ENCODE data around the gene SH3RF1.
A peak's percentile ranks its signal among the peaks of the same experiment; 100 is the strongest.

SH3RF1 gene

DNA sequence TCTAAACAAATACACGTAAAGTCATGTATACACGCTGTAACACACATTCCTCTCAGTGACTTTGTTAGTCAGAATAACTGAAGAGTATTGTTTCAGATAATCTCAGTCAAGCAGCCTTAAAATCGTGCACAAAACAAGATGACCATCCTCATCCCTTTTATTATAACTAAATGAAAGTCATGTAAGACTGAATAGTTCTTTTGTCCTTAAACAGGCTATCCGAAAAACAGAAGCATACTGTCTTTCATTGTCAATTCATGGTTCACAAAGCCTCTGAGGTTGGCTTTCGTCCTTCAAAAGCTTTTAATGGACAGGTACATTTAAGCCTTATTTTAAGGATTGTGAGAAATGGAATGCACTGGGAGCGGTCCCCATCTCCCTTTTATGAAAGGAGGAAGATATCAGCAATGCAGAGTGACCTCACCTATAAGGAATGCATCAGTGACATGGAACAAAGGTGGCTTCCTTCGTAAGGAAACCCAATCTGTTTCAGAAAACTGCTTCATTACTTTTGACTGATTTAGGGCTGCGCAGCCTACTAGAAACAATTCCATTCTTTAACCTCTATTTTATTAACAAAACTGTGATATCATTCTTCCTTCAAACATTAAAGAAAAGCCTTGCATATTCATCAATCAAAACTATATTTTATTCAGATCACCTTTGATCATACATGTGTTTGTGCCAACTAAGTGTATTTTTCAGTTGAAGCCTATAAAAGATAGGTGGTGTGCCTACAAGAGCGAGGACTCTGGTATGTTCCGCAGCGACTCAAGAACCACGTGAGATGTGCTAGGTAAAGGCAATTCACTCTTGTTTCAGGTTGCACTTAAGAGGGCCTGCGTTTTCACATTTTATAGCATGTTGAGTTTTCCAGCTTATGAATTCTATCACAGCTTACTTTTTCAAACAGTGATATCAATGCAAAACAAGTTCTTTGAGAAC lies 19.2 kb downstream of the SH3RF1 start:
- DNase-seq: no peak

DNA sequence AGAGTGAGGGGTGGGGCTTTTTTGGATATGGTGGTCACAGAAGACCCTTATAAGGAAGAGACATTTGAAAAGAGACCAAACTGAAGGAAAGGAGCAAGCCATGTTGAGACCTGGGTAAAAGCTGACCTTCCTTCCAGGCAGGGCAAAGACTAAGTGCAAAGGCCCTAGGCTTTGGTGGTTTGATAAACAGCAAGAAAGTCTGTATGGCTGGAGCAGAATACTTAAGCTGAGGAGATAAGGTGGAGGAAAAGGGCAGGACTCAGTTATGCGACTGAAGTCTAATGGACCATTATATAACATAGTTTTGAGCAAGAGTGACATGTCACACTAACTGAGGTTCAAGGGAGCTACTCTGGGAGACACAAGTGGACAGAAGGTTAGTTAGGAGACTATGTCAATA lies 20.0 kb downstream of the SH3RF1 start:
- no peak for DNase-seq

DNA sequence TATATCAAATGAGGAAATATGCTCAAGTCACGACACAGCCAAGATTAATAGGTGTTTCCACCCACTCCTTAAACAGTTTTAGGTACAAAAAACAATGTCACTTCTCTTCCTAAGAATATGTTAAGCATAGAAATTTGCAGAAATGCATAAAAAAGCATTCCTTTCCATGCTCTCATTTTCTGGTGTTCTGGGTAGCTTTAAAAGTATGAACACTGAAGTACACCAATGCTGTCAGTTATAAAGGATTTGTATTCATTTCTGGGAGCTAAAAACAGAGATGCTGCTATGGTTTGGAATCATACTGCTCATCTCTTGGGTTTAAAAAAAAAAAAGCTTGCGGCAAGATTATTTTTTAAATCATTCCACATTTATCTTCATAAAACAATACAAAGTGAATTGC lies 20.8 kb downstream of the SH3RF1 start:
- no peak for DNase-seq

DNA sequence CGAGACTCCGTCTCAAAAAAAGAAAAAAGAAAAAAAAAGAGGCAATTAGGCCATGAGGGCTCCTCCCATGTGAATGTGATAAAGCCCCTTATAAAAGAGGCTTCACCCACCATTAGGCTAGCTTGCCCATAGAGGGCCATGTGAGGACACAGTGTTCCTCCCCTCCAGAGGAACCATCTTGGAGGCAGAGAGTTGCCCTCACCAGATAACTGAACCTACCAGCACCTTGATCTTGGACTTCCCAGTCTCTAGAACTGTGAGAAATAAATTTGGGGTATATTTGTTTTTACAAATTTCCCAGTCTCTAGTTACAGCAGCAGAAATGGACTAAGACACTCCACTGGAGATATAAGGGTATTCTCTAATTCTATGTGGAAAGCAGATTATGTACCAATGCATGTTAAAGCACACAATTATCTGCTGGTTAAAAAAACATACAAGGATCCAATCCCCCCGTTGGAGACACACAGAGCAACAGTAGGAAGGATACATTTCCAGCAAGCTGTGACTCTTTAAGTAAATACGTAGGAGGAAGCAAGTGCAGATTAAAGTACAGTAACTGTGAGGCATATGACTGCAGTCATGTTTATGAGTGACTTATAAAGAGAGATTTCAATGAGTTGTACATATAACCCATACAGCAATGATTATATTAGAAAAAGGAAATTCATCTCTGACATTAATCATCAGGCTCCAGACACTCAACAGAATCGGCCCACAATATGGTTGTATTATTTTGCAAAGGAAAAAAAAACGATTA lies 21.4 kb downstream of the SH3RF1 start:
- peak in 2 of 3 donors; percentile 45 to 52 for DNase-seq

DNA sequence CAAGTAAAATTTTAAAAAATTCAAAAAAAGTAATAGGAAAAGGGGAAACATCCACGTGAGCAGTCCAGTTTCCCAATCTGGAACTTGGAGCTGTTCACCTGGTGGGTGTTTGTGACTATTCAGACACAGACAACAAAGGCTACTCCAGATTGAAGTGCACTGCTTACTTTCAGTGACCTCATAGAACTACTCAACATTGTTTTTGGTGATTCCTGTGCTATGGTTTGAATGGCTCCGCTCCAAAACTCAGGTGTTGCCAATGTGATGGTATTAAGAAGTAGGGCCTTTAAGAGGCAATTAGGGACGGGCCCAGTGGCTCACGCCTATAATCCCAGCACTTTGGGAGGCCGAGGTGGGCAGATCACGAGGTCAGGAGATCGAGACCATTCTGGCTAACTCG lies 22.1 kb downstream of the SH3RF1 start:
- no peak for DNase-seq

DNA sequence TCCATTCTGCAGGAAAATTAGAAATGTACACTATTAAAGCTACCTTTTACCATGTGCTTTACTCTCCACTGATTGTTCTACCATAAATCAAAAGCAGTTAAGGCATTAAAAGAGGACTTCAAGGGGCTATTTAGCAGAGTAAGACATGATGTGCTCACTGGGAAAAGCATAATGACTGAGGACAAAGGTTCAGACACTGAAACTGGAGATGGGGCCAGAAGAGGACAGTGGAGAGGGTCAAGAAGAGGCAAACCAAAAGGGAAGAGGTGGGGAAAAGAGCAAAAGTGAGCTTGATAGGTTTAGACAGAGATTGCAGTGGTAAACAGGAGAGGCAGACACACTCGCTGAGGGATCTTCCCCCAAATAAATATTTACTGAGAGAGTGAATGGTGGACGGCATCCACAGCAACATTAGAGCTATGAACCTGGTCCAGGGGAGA lies 23.8 kb downstream of the SH3RF1 start:
- no peak for DNase-seq

DNA sequence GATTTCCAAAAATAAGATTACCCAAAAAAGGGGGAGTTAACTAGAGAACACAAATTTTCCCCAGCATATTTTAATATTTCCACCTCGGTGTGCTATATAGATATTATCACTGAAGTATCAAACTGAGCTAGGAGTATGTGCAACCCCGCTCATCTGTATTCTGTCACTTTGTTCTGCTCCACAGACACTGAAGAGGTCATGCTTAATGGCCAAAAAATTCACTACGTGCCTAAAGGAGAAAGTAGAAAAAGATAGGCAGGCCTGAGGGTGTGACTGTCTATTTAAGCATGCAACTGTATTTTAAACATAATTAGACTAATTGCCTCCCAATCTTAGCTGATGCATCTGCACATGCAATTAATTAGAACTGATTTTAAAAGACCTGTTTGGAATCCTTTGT lies 24.5 kb downstream of the SH3RF1 start:
- no peak for DNase-seq

DNA sequence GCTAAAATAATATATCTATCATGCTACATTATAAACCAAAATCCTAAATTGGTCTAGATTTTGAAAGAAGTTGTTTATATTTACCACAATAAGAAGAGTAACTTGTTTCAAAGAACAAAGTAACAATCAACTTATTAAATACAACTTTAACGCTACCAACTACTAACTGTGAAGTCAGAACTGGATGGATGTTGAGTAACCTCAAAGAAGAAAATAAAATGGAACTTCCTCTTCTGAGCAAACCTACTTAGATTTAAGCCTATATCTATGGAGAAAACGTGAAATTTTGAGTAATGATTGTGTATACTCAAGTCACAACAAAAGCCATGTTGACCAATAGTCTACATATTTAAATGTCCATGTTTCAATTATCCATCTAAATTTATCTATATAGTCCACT lies 25.7 kb downstream of the SH3RF1 start:
- DNase-seq: peak in 2 of 3 donors; percentile 58 to 60

DNA sequence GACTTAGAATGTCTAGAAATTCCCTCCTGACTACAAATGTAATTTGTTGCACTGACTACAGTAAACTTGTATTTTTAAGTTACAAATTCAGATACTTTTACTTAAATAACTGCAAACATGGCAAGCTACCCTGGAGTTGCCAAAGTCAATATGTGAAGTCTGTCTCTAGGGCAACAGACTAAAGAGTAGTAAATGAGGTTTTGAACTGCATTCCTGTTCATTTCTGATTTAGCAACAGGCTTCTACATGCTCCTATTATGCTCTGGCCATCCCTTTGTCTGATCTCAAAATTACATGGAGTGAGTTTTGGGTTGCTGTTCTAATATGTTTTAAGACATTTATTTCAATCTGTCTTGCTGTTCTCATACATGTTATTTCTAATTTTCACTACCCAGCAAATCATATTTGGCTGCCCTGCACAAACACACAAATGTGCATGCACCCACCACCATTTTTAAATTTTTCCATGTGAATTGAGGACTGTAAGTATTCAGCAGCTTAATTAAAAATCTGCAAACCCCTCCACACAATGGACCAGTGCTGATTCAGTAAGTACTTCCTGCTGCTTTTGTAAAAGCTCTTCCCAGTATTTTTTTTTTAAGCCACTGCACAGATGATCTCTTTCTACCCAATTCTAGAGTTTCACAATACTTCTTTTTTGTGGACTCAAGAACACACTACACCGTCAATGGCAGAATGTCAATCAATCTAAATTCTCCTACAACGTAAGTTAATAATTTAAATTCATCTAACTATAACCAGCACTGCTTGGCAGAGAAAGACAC lies 26.7 kb downstream of the SH3RF1 start:
- DNase-seq: no peak

DNA sequence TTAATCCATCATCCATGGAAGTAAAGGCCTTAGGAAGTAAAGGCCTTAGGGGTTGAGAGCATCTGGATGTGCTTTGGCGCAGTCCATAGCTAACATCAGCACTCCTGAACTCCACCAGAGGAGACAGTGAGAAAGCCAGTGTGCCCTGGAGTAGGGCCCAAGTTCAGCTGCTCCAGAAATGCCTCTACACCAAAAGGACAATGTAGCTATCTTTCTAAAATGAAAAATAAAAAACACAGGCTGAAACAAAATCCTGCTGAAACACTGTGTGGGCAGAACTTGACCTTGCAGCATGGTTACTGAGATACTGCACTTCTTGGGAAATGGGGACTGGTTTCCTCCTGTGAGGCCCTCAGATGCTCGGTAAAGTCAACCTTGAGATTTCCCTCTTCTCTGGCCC lies 29.3 kb downstream of the SH3RF1 start:
- no peak for DNase-seq

DNA sequence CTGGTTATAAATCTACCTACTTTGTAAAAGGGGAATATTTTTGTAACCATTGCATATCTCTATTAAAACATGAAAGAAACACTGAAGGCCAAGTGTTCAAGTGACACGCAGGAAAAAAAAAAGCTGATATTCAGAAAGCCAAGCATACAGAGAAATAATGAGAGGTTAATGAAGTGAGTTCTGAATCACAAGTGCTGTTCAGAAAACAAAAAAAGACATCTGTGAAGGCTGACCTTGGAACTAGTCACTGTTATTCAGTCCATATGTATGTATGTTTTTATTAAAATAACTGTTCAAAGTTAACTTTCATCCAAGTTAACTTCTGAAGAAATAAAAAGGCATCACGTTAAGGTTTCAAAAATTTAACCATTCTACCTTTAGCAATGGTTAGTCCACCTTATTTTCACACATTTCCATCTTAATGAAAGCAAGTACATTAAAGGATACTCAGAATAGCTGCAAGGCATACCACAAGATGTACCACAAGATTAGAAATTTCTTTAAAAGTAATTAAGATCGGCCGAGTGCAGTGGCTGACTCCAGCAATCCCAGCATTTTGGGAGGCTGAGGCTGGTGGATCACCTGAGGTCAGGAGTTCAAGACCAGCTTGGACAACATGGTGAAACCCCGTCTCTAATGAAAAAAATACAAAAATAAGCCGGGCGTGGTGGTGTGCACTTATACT lies 31.4 kb downstream of the SH3RF1 start:
- no peak for DNase-seq

DNA sequence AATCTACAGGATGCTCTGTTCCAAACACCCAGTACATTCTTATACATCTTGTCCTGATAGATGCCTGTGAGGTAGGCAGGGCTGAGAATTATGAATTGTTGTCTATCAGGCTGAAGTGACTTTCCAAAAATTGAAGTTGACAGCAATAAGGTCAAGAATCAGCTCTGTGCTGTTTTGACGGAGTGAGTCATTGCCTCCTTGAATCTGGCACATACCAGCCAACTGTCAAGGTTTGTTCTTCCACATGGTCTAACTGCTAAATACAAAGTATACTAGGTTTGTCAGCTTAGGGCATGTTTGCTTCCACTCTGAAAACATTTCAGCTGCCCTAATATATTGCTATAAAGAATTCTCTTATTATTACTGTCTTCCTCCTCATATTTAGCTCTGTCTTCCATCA lies 32.3 kb downstream of the SH3RF1 start:
- no peak for DNase-seq

DNA sequence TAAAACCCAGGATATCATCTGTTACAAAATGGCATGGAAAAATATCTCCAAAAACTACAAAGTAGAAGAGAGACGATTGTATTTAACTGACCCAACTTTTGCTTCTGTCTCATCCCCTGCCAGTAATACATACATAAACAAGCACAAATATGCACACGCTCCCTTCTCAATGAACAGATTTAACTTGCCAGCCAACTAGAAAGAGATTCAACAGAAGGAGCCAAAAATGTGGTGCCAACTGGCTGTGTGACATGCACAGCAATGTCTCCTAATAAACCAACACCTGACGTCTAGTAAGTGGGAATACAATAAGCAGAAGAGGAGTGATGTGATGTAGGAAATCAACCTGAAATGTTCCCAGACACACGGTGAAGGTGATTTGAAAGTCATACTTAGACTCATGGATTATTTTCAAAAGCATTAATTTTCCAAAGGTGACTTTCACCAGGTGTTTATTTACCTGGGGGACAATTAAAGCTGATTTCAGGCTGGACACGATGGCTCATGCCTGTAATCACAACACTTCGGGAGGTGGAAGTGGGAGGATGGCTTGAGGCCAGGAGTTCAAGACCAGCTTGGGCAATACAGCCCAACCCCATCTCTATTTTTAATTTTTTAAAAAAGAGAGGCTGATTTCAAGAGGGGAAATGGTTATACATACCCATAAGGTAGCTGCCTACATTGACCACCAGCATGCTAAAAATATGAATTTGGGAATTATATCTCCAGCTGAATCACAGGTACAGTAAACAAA lies 33.7 kb downstream of the SH3RF1 start:
- DNase-seq: no peak

DNA sequence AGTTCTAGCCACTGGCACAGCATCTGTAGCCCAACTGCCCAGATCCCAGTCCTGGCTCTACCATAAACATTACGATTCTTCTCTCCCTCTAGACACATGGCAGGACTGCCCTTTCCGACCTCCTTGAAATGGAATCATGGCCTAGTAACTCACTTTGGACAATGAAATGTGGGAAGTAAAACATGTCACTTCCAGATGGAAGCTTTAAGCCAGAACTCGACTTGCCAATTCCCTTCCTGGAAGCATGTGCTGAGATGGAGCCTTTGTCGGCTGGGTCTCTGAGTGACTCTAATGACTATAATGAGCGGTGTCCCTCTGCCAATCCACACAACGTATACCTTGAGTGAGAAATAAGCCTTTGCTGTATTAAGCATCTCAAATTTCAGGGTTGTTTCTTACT lies 34.7 kb downstream of the SH3RF1 start:
- no peak for DNase-seq

DNA sequence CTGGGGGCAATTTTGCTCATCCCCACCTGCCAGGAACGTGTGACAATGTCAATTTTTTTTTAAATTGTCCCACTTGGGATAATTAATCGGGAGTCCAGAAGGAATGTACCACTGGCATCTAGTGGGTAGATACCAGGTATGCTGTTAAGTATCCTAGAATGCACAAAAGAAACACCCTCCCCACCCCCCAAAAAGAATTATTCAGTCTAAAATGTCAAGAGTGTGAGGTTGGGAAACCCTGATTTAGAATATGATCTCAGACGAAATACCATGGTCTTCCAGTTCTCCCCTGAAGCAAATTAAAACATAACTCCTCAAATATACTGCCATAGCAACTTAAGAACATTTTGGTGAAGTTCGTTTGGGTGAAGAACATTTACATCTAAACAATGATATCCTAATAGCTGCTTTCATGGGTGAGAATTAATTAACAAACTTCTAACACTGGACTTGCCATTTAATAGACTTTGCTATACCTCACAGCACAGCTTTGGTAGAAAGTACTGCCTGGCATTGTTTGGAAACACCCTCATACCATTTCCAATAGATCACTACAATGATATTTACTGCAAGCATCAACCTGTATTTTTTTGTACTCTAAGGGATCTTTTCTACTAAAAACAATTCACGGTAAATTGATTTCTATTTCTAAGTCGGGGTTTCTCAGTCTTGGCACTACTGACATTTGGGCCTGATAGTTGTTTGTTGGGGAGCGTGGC lies 36.5 kb downstream of the SH3RF1 start:
- no peak for DNase-seq

DNA sequence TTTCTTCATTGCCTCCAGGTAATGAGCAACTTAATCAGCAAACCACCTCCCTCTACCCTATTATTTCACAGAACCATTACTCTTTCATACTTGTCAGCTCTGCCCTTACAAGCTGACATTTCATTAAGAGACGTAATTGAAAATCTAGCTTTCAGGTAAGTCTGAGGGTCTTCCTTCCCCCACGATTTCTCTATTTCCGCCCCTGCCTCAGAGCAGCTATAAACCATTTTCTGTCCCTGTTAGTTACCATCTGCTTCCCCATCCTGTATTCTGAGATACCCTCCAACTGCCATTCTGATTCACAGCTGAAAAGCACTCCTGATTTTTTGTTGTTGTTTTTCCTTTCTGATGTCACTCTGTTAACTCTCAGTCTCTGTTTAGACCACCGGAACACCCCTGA lies 37.1 kb downstream of the SH3RF1 start:
- no peak for DNase-seq

DNA sequence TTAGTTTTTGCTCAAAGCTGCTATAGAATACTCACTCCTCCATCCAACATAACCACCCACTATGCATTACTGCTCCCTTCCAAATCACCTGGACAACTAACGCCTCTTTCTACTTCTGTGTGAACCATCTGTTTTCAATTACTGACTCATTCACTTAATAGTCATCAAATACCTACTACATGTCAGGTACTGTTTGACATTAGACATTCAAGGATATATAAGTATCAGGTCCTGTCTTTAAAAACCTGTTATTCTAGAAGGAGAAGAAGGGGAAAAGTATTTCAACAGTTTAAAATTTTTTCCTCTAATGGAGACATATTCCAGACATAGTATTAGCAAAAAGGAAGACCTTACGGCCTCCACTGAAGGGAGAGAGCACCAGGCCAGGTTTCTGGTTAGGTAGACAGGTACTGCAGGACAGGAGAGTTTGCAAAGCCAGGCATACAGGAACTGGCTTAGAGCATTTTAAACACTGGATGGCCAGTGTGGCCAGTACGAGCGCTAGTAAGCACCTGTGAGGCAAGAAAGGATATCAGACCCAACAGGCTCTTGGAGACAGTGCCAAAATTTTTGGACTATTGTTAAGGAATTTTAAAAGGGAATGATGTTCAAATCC lies 39.0 kb downstream of the SH3RF1 start:
- no peak for DNase-seq

DNA sequence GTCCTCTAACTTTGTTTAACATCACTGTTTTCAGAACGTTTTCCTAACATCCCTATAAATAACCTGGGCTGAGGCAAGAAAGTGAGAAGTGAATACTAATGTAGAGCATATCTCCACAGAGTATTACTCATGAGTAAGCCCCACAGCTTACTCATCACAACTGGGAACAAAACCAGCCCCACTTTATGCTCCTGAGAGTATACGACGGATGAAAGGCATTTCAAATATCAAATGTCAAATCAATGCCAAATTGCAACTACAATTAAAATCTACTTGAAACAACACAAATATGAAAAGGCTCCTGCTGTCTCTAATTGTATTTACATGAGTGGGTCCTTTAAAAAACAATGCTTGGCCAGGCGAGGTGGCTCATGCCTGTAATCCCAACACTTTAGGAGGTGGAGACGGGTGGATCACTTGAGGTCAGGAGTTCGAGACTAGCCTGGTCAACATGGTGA lies 41.2 kb downstream of the SH3RF1 start:
- DNase-seq: peak; percentile 59 to 85 (median 80)

DNA sequence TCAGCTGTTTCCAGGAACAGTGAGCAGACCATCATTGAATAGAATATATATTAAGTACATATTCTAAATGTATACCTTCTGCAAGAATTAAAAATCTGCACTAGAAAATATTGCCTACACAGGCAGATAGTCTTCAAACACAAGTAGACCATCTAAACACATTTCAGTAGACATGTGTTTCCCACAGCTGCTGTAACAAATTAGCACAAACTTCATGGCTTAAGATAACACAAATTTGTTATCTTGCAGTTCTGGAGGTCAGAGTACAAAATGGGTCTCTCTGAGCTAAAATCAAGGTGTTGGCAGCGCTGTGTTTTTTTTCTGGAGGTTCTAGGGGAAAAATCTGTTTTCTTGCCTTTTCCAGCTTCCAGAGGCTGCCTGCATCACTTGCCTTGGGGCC lies 42.7 kb downstream of the SH3RF1 start:
- no peak for DNase-seq

DNA sequence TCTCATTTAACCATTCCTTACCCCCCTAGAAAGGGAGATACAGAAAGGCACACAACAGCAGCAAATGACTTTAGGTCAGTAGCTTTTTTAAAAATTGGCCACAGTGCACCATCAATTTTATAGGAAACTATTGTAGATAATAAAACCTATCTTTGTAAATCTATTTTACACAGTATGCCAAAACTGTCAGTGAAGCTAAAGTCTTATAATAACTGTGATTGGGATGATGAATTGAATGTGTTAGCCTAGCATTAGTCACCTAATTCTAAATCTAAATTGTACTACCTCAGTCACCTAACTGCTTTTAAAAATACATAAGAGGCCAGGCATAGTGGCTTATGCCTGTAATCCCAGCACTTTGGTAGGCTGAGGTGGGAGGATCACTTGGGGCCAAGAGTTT lies 44.2 kb downstream of the SH3RF1 start:
- no peak for DNase-seq

DNA sequence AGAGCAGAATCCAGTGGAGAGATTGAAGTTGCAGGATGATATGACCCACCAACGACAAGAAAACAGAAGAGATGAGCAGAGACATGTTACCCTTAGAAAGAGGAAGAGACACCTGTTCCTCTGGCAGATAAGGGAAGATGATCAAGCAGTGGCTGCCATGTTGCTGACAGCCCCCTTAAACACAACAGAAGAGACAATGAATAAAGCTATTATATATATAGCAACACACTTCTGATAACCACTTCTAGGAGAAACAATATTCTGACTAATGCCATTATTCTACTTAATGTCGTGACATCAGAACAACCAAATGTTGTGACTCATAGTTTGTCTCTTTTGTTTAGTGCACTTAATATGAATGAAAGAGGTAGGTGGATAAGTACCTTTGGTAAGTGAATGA lies 44.9 kb downstream of the SH3RF1 start:
- DNase-seq: peak in 1 of 3 donors; percentile 34

Data from suppressor macrophage treated with lipopolysaccharide for 1 hour (primary cell).